Astrocyte (in vitro differentiated cells and primary cell): ENCODE data around the gene CLK4.

Source experiments
- CTCF ChIP-seq: IDR thresholded peaks from 2 replicates; pipeline ENCODE4 v1.5.1; 2011; ENCODE audit warnings: low read depth, mild to moderate bottlenecking, inconsistent platforms, low read length, moderate library complexity; ENCODE audit not compliant: insufficient read depth
- EZH2 ChIP-seq: IDR thresholded peaks from 2 replicates; pipeline ENCODE4 v1.6.1; 2012; ENCODE audit warnings: mild to moderate bottlenecking, low read length, inconsistent platforms; ENCODE audit not compliant: insufficient read depth

- TF ChIP-seq EZH2: no peak
- TF ChIP-seq CTCF: no peak
Measured at GRCh38 chr5:178612299-178612698, 14.6 kb downstream of the CLK4 start.
